H9 (cell line): ENCODE data around the gene ILK. TPM values are rescaled to one million over a fixed set of nuclear protein-coding genes. Genes with fewer than 3 reads are reported as not detected.

ENCODE experiments used
- DNase-seq: peaks from one replicate; pipeline ENCODE4 v3.0.0-alpha.2; 2017
- H2AFZ ChIP-seq: one replicate; pipeline ENCODE4 v1.6.1; 2013; ENCODE audit warnings: mild to moderate bottlenecking, low read length, control low read depth, moderate library complexity
- H2AK5ac ChIP-seq: 2 replicates; pipeline ENCODE4 v1.6.1; 2013; ENCODE audit warnings: low read length, control low read depth, mixed read lengths; ENCODE audit not compliant: insufficient read length
- H2BK120ac ChIP-seq: one replicate; pipeline ENCODE4 v1.6.1; 2013; ENCODE audit warnings: low read depth, mild to moderate bottlenecking, low read length, control low read depth, inconsistent platforms; ENCODE audit not compliant: poor library complexity, severe bottlenecking
- H2BK12ac ChIP-seq: 2 replicates; pipeline ENCODE4 v1.6.1; 2013; ENCODE audit warnings: low read length, control low read depth, mixed read lengths, low read depth; ENCODE audit not compliant: insufficient read length
- H2BK15ac ChIP-seq: 2 replicates; pipeline ENCODE4 v1.6.1; 2013; ENCODE audit warnings: low read depth, low read length, control low read depth
- H2BK20ac ChIP-seq: one replicate; pipeline ENCODE4 v1.6.1; 2013; ENCODE audit warnings: low read depth, mild to moderate bottlenecking, low read length, control low read depth, inconsistent platforms; ENCODE audit not compliant: poor library complexity, severe bottlenecking
- H2BK5ac ChIP-seq: 2 replicates; pipeline ENCODE4 v1.6.1; 2013; ENCODE audit warnings: low read length, control low read depth, mixed read lengths; ENCODE audit not compliant: insufficient read length
- H3K14ac ChIP-seq: 2 replicates; pipeline ENCODE4 v1.6.1; 2013; ENCODE audit warnings: low read length, control low read depth; ENCODE audit not compliant: insufficient read depth
- H3K18ac ChIP-seq: 2 replicates; pipeline ENCODE4 v1.6.1; 2013; ENCODE audit warnings: low read depth, mild to moderate bottlenecking, mixed read lengths, low read length, control low read depth; ENCODE audit not compliant: insufficient read length
- H3K23ac ChIP-seq: 2 replicates; pipeline ENCODE4 v1.6.1; 2013; ENCODE audit warnings: low read length, control low read depth, mixed read lengths, low read depth; ENCODE audit not compliant: insufficient read length
- H3K23me2 ChIP-seq: 2 replicates; pipeline ENCODE4 v1.6.1; 2013; ENCODE audit warnings: low read depth, mild to moderate bottlenecking, mixed read lengths, low read length, control low read depth; ENCODE audit not compliant: insufficient read length, poor library complexity, severe bottlenecking
- H3K27ac ChIP-seq: 2 replicates; pipeline ENCODE4 v1.5.1; 2013; ENCODE audit warnings: low read length, control low read depth, mixed read lengths, low read depth; ENCODE audit not compliant: insufficient read length
- H3K27me3 ChIP-seq: 2 replicates; pipeline ENCODE4 v1.6.1; 2013; ENCODE audit warnings: low read length, control low read depth, inconsistent platforms; ENCODE audit not compliant: insufficient read depth
- H3K4ac ChIP-seq: 2 replicates; pipeline ENCODE4 v1.6.1; 2013; ENCODE audit warnings: low read depth, mild to moderate bottlenecking, control low read depth, inconsistent platforms, low read length, moderate library complexity
- H3K4me1 ChIP-seq: 2 replicates; pipeline ENCODE4 v1.6.1; 2013; ENCODE audit warnings: low read length, control low read depth, inconsistent platforms; ENCODE audit not compliant: insufficient read depth
- H3K4me2 ChIP-seq: 2 replicates; pipeline ENCODE4 v1.6.1; 2013; ENCODE audit warnings: low read length, control low read depth, mixed read lengths; ENCODE audit not compliant: insufficient read length, insufficient read depth
- H3K56ac ChIP-seq: 2 replicates; pipeline ENCODE4 v1.6.1; 2013; ENCODE audit warnings: low read depth, mild to moderate bottlenecking, mixed read lengths, low read length, control low read depth; ENCODE audit not compliant: insufficient read length
- H3K79me1 ChIP-seq: 2 replicates; pipeline ENCODE4 v1.6.1; 2013; ENCODE audit warnings: low read depth, mild to moderate bottlenecking, moderate library complexity, low read length, control low read depth, inconsistent platforms; ENCODE audit not compliant: insufficient read depth, poor library complexity, severe bottlenecking
- H3K79me2 ChIP-seq: 2 replicates; pipeline ENCODE4 v1.6.1; 2013; ENCODE audit warnings: low read length, control low read depth, inconsistent platforms; ENCODE audit not compliant: insufficient read depth
- H3K9ac ChIP-seq: 2 replicates; pipeline ENCODE4 v1.6.1; 2013; ENCODE audit warnings: low read length, control low read depth, mixed read lengths; ENCODE audit not compliant: insufficient read length; ENCODE audit errors: extremely low read depth
- H3K9me3 ChIP-seq: one replicate; pipeline ENCODE4 v1.6.1; 2013; ENCODE audit warnings: low read depth, low read length, inconsistent platforms; ENCODE audit not compliant: control insufficient read depth
- H3T11ph ChIP-seq: one replicate; pipeline ENCODE4 v1.6.1; 2013; ENCODE audit warnings: mild to moderate bottlenecking, low read length, control low read depth, inconsistent platforms
- H4K20me1 ChIP-seq: one replicate; pipeline ENCODE4 v1.6.1; 2013; ENCODE audit not compliant: control insufficient read depth, insufficient read length, insufficient read depth
- H4K5ac ChIP-seq: 2 replicates; pipeline ENCODE4 v1.6.1; 2013; ENCODE audit warnings: low read depth, mild to moderate bottlenecking, mixed read lengths, low read length, control low read depth; ENCODE audit not compliant: insufficient read length
- H4K8ac ChIP-seq: replicated peaks from 2 replicates; pipeline ENCODE4 v1.6.1; 2013; ENCODE audit warnings: low read length, control low read depth, mixed read lengths, low read depth; ENCODE audit not compliant: insufficient read length
- H4K91ac ChIP-seq: 2 replicates; pipeline ENCODE4 v1.6.1; 2013; ENCODE audit warnings: low read depth, mild to moderate bottlenecking, moderate library complexity, mixed read lengths, low read length, control low read depth; ENCODE audit not compliant: insufficient read length
- H3K27ac Mint-ChIP-seq, 3 experiments: 2 replicates in 2 of 3; 3 replicates in 1 of 3; pipeline ENCODE4 v1.8.0; 2020 to 2021; ENCODE audit warnings: mixed read lengths in 3 of 3, mild to moderate bottlenecking in 1 of 3, moderate library complexity in 1 of 3
- H3K27me3 Mint-ChIP-seq: 2 replicates; pipeline ENCODE4 v1.8.0; 2021; ENCODE audit warnings: low read depth, mild to moderate bottlenecking, moderate library complexity, mixed read lengths
- H3K36me3 Mint-ChIP-seq, 3 experiments: 2 replicates in 2 of 3; 3 replicates in 1 of 3; pipeline ENCODE4 v1.8.0; 2020 to 2021; ENCODE audit warnings: low read depth in 3 of 3, mixed read lengths in 3 of 3; ENCODE audit not compliant: insufficient read depth in 1 of 3
- H3K4me1 Mint-ChIP-seq, 2 experiments: 2 replicates each; pipeline ENCODE4 v1.8.0; 2020; ENCODE audit warnings: mixed read lengths in 2 of 2
- H3K4me3 Mint-ChIP-seq, 2 experiments: 2 replicates in 1 of 2; 3 replicates in 1 of 2; pipeline ENCODE4 v1.8.0; 2020 to 2021; ENCODE audit warnings: mild to moderate bottlenecking in 2 of 2, mixed read lengths in 2 of 2, moderate library complexity in 1 of 2
- H3K9me3 Mint-ChIP-seq, 2 experiments: 2 replicates in 1 of 2; 3 replicates in 1 of 2; pipeline ENCODE4 v1.8.0; 2020; ENCODE audit warnings: mild to moderate bottlenecking in 2 of 2, mixed read lengths in 2 of 2, moderate library complexity in 1 of 2
- WGBS: extraction: QIAGEN DNeasy Blood & Tissue Kit; methylation state at CpG from one replicate; pipeline ENCODE4 v1.1.7; 2013; ENCODE audit warnings: missing lambda C conversion rate, low lambda C conversion rate, mixed read lengths; ENCODE audit not compliant: insufficient read length; ENCODE audit errors: extremely low coverage; 5-methylcytosine and 5-hydroxymethylcytosine counted together
- total RNA-seq: library from RNA; stranded (reverse); gene quantifications from 2 replicates; pipeline ENCODE4 v1.2.1, GENCODE V29; 2021
- TF ChIP-seq, protein P1 (sequence below): fragments of 200-600 bp; sonication (generic); conservative IDR thresholded peaks from 3 replicates; pipeline ENCODE4 v1.8.0; 2021; ENCODE audit warnings: antibody characterized with exemption, mild to moderate bottlenecking

ILK gene
- total RNA-seq, 1 experiment from 2014 or later = 100 TPM

DNA sequence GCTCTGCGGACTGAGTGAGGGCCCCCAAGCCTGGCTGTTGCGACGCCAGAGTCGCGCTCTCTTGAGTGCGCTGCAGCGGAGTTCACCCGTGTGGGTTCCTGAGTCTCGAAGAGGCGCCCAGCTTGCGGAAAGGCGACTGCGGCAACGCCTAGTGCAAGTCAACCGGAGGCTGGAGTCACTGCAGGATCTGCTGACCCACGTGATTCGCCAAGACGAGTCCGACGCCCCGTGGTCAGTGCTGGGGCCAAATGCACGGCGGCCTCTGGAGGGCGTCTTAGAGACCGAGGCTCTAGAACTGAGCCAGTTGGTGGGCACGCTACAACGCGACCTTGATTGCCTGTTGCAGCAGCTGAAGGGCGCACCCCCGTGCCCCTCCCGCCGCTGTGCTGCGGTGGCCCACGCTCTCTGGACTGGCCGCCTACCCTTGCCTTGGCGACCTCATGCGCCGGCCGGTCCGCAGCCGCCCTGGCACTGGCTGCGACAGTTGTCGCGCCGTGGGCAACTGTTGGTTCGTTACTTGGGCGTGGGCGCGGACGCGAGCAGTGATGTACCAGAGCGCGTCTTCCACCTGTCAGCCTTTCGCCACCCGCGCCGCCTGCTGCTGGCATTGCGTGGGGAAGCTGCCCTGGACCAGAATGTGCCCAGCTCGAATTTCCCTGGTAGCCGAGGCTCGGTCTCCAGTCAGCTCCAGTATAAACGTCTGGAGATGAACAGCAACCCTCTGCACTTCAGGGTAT is 32.7 kb upstream of the ILK start:
- H2BK15ac ChIP-seq = no peak overlapping the region
- no peak overlapping the region for H2AK5ac ChIP-seq
- H4K20me1 ChIP-seq = no peaks in the 10 kb centered on the region
- no peaks in the 10 kb centered on the region for H3K79me1 ChIP-seq
- H3K9me3 ChIP-seq = no peaks in the 10 kb centered on the region
- H4K8ac ChIP-seq = no peak overlapping the region
- no peak overlapping the region for H3K4me3 Mint-ChIP-seq
- H3K79me2 ChIP-seq = no peaks in the 10 kb centered on the region
- H3K23me2 ChIP-seq = no peaks in the 10 kb centered on the region
- H4K5ac ChIP-seq = no peak overlapping the region
- no peak overlapping the region for H2BK12ac ChIP-seq
- H3K27ac Mint-ChIP-seq = no peak overlapping the region; a peak in 1 of 7 replicates
- peaks cover 4% of the 10 kb centered on the region; the same call in 1 of the 2 replicates for H3K4me1 ChIP-seq
- H2BK20ac ChIP-seq = no peak overlapping the region
- H2BK120ac ChIP-seq = no peak overlapping the region
- H3K27me3 ChIP-seq = no peaks in the 10 kb centered on the region
- H2AFZ ChIP-seq = no peak overlapping the region
- WGBS = no CpG with 5 or more reads among the region's 62 CpGs
- no peak overlapping the region for H4K91ac ChIP-seq
- H3K23ac ChIP-seq = no peak overlapping the region
- no peak overlapping the region for H3T11ph ChIP-seq
- no peak overlapping the region for H3K18ac ChIP-seq
- H3K4me1 Mint-ChIP-seq = peaks cover 8 to 11% of the 10 kb centered on the region in 2 experiments
- TF ChIP-seq, protein P1, sequence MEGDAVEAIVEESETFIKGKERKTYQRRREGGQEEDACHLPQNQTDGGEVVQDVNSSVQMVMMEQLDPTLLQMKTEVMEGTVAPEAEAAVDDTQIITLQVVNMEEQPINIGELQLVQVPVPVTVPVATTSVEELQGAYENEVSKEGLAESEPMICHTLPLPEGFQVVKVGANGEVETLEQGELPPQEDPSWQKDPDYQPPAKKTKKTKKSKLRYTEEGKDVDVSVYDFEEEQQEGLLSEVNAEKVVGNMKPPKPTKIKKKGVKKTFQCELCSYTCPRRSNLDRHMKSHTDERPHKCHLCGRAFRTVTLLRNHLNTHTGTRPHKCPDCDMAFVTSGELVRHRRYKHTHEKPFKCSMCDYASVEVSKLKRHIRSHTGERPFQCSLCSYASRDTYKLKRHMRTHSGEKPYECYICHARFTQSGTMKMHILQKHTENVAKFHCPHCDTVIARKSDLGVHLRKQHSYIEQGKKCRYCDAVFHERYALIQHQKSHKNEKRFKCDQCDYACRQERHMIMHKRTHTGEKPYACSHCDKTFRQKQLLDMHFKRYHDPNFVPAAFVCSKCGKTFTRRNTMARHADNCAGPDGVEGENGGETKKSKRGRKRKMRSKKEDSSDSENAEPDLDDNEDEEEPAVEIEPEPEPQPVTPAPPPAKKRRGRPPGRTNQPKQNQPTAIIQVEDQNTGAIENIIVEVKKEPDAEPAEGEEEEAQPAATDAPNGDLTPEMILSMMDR = no peak
- no peak overlapping the region for H3K27ac ChIP-seq
- no peaks in the 10 kb centered on the region; a peak in 2 of 7 replicates for H3K36me3 Mint-ChIP-seq
- no peak overlapping the region; the same call in 1 of the 2 replicates for H3K14ac ChIP-seq
- no peak overlapping the region for H2BK5ac ChIP-seq
- no peaks in the 10 kb centered on the region; a peak in 2 of 5 replicates for H3K9me3 Mint-ChIP-seq
- H3K56ac ChIP-seq = no peak overlapping the region
- peak; percentile 69 for DNase-seq
- no peak overlapping the region for H3K9ac ChIP-seq
- H3K4ac ChIP-seq = no peak overlapping the region
- H3K27me3 Mint-ChIP-seq = no peaks in the 10 kb centered on the region
- no peak overlapping the region for H3K4me2 ChIP-seq
